Measurements from ENCODE around the gene LRRC31.

LRRC31 gene

GRCh38 chr3:169813278-169813677 lies 56.5 kb downstream of the LRRC31 start:
- DNase-seq (ENCODE audit: low read depth), result no peak

GRCh38 chr3:169812332-169813235 lies 57.2 kb downstream of the LRRC31 start, which contains the start of the genes LRRC34 and LRRIQ4:
LRRC34 (minus strand) TSS chr3:169812904; CDS start chr3:169812548, 356 bp downstream.
LRRIQ4 (plus strand) TSS chr3:169812870; CDS start chr3:169821922, 9,052 bp downstream.
- DNase-seq (ENCODE audit: low read depth), result peak; percentile 52

GRCh38 chr3:169811631-169812331 lies 58.0 kb downstream of the LRRC31 start:
- DNase-seq (ENCODE audit: low read depth), result no peak

GRCh38 chr3:169809230-169809795 lies 60.4 kb downstream of the LRRC31 start:
- DNase-seq (ENCODE audit: low read depth), result no peak

GRCh38 chr3:169804681-169805080 lies 65.1 kb downstream of the LRRC31 start:
- no peak for DNase-seq (ENCODE audit: low read depth)

- no peak for DNase-seq (ENCODE audit: low read depth)
Measured at GRCh38 chr3:169792359-169792758, 77.4 kb downstream of the LRRC31 start.

GRCh38 chr3:169790687-169791429 lies 78.9 kb downstream of the LRRC31 start:
- no peak for DNase-seq (ENCODE audit: low read depth)

- DNase-seq (ENCODE audit: low read depth), result no peak
Measured at GRCh38 chr3:169790219-169790618, 79.5 kb downstream of the LRRC31 start.

Data from stimulated activated CD8-positive, alpha-beta memory T cell treated with anti-CD3 and anti-CD28 coated beads, Interleukin-7, amount 100 ng/mL, for 24 hours (primary cell).